Mesenteric fat pad (tissue), 1 donor: ENCODE data around the gene CTPS1. TPM values are rescaled to one million over a fixed set of nuclear protein-coding genes. Genes with fewer than 3 reads are reported as not detected.

Experiments used
- total RNA-seq: library from RNA; stranded (reverse); fragmentation: NEBNext Ultra II Directional; extraction: Animal tissue kit (Norgen Biotek cat#: 25700); gene quantifications from one replicate; pipeline ENCODE4 v1.2.1, GENCODE V29; 2021
- donor health status: DM: yes; HTN: yes; CAD: no.

CTPS1 gene
- total RNA-seq, 1 donor from 2014 or later = 18.4 TPM

Other genes with a start within 250 kb of the CTPS1 start
- 1.4 TPM for gene KCNQ4, start 195.9 kb upstream of the CTPS1 start, total RNA-seq
- 20.6 TPM for gene CITED4, start 117.3 kb upstream of the CTPS1 start, total RNA-seq
- 0.22 TPM for gene SLFNL1, start 42.0 kb downstream of the CTPS1 start, total RNA-seq